B cell (primary cell): Measurements from ENCODE around the gene MYO1E.

ENCODE experiments used
- EZH2 ChIP-seq: IDR thresholded peaks from 2 replicates; pipeline ENCODE4 v1.6.1; 2012; ENCODE audit warnings: borderline replicate concordance, low read depth, mild to moderate bottlenecking, moderate library complexity, low read length; ENCODE audit not compliant: insufficient read depth, poor library complexity, severe bottlenecking
- TF ChIP-seq, protein P1 (sequence below): fragments of 200-600 bp; IDR thresholded peaks from one replicate; pipeline ENCODE4 v1.8.0; 2022; ENCODE audit warnings: antibody characterized with exemption, mild to moderate bottlenecking

DNA sequence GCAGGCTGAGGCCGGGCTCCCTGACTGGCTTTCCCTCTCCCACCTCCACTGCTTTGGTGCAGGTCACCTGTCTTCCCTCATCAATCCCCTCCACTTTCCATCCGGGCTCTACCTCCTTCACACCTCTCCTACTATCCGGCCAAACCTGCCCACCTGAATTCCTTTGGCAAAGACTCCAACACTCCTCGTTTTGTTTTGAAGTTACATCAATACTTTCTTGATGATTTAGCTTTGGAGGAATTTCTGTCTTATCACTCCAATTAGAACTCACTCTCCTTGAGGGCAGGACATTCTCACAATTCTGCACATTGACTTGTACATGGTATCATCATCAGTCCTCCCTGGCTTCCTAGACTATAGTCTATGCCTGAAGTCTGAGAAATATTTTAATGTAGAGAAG lies 145.7 kb downstream of the MYO1E start:
- TF ChIP-seq, protein P1, sequence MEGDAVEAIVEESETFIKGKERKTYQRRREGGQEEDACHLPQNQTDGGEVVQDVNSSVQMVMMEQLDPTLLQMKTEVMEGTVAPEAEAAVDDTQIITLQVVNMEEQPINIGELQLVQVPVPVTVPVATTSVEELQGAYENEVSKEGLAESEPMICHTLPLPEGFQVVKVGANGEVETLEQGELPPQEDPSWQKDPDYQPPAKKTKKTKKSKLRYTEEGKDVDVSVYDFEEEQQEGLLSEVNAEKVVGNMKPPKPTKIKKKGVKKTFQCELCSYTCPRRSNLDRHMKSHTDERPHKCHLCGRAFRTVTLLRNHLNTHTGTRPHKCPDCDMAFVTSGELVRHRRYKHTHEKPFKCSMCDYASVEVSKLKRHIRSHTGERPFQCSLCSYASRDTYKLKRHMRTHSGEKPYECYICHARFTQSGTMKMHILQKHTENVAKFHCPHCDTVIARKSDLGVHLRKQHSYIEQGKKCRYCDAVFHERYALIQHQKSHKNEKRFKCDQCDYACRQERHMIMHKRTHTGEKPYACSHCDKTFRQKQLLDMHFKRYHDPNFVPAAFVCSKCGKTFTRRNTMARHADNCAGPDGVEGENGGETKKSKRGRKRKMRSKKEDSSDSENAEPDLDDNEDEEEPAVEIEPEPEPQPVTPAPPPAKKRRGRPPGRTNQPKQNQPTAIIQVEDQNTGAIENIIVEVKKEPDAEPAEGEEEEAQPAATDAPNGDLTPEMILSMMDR: no peak
- TF ChIP-seq EZH2: no peak
